ENCODE results near the gene DNAJB12. TPM values are rescaled to one million over a fixed set of nuclear protein-coding genes. Genes with fewer than 3 reads are reported as not detected.

DNAJB12 gene
- total RNA-seq, 1 experiment from 2014 or later, result 27.6 TPM

- no peak overlapping the region for H3K23ac ChIP-seq (ENCODE audit: insufficient read length, low read depth, low read length)
- no peak overlapping the region for H3K14ac ChIP-seq (ENCODE audit: insufficient read depth, low read length)
- H3K56ac ChIP-seq (ENCODE audit: insufficient read length, low read depth, low read length), result no peak overlapping the region
- no peaks in the 10 kb centered on the region for H3K79me2 ChIP-seq (ENCODE audit: insufficient read depth, low read length)
- peak; percentile 83 for DNase-seq
- no peak overlapping the region for H3T11ph ChIP-seq (ENCODE audit: low read length)
- H4K20me1 ChIP-seq (ENCODE audit: control insufficient read depth, insufficient read depth, insufficient read length), result no peaks in the 10 kb centered on the region
- H3K4me1 ChIP-seq (ENCODE audit: insufficient read depth, low read length), result no peaks in the 10 kb centered on the region
- TF ChIP-seq CTCF (conservative IDR thresholded peaks at IDR 0.05), result peak; percentile 98
- no peak overlapping the region for H3K4me2 ChIP-seq (ENCODE audit: insufficient read depth, insufficient read length, low read length)
- no peaks in the 10 kb centered on the region for H3K23me2 ChIP-seq (ENCODE audit: insufficient read length, low read depth, low read length, poor library complexity, severe bottlenecking)
- no peak overlapping the region for H3K27ac ChIP-seq (ENCODE audit: insufficient read length, low read depth, low read length)
- H3K27ac Mint-ChIP-seq, result peak overlapping the region in 1 of 3 experiments; percentile 80; a peak in 1 of 7 replicates
- H2BK120ac ChIP-seq (ENCODE audit: low read depth, low read length, poor library complexity, severe bottlenecking), result no peak overlapping the region
- no peak overlapping the region for H4K8ac ChIP-seq (replicated peaks; ENCODE audit: insufficient read length, low read depth, low read length)
- no peak overlapping the region for H3K9ac ChIP-seq (ENCODE audit: extremely low read depth, insufficient read length, low read length)
- no peak overlapping the region for H3K18ac ChIP-seq (ENCODE audit: insufficient read length, low read depth, low read length)
- no peak overlapping the region for H2BK15ac ChIP-seq (ENCODE audit: low read depth, low read length)
- H2AK5ac ChIP-seq (ENCODE audit: insufficient read length, low read length), result no peak overlapping the region
- H2AFZ ChIP-seq (ENCODE audit: low read length), result no peak overlapping the region
- H3K4me3 Mint-ChIP-seq, result no peak overlapping the region
- H3K4me1 Mint-ChIP-seq, result no peaks in the 10 kb centered on the region
- H3K27me3 ChIP-seq (ENCODE audit: insufficient read depth, low read length), result no peaks in the 10 kb centered on the region
- no peaks in the 10 kb centered on the region for H3K79me1 ChIP-seq (ENCODE audit: insufficient read depth, low read depth, low read length, poor library complexity, severe bottlenecking)
- WGBS (ENCODE audit: extremely low coverage, insufficient read length, low lambda C conversion rate), result no CpG with 5 or more reads among the region's 28 CpGs
- no peak overlapping the region for H4K5ac ChIP-seq (ENCODE audit: insufficient read length, low read depth, low read length)
- H3K9me3 Mint-ChIP-seq, result no peaks in the 10 kb centered on the region
- no peak overlapping the region for H2BK20ac ChIP-seq (ENCODE audit: low read depth, low read length, poor library complexity, severe bottlenecking)
- no peak overlapping the region for H3K4ac ChIP-seq (ENCODE audit: low read depth, low read length)
- H3K27me3 Mint-ChIP-seq (ENCODE audit: low read depth), result no peaks in the 10 kb centered on the region
- no peak overlapping the region for H4K91ac ChIP-seq (ENCODE audit: insufficient read length, low read depth, low read length)
- no peaks in the 10 kb centered on the region for H3K9me3 ChIP-seq (ENCODE audit: control insufficient read depth, low read depth, low read length)
- H2BK12ac ChIP-seq (ENCODE audit: insufficient read length, low read depth, low read length), result no peak overlapping the region
- no peak overlapping the region for H2BK5ac ChIP-seq (ENCODE audit: insufficient read length, low read length)
- peaks cover 10 to 60% (median 24%) of the 10 kb centered on the region in 3 experiments for H3K36me3 Mint-ChIP-seq (ENCODE audit: insufficient read depth in 1 of 3, low read depth in 3 of 3)
These were observed 14.0 kb downstream of the DNAJB12 start for GRCh38 chr10:72340510-72341261.
